Activated naive CD8-positive, alpha-beta T cell treated with anti-CD3 and anti-CD28 coated beads, Interleukin-2, amount 50 U/mL, for 16 hours (primary cell): ENCODE data around the gene DOCK6.
"Not testable (repeated sequence)": the region's sequence is repeated elsewhere in the genome, so short reads cannot be mapped to it uniquely, and the experiment has no call there.

Experiments used
- DNase-seq: peaks from one replicate; pipeline ENCODE4 v3.0.0-alpha.2; 2020; ENCODE audit warnings: low read depth, low spot score

DOCK6 gene

DNA sequence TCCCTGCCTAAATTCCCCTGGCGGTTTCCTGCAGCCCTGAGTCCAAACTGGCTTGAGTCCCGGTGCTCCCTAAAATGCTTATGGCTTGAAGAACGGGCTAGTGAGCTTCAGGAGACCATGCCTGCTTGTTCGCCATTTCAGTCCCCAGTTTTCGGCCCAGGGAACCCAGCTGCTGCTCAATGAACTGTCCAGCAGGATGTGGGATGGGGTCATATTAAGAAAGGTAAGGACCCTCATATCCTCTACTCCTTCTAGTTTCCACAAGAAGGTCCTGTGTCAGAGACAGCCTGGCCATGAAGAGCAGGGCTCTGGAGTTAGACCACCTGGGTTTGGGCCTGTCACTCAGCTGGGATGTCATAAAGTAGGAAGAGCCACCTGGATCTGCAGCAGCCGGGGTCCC is 89.7 kb downstream of the DOCK6 start:
- DNase-seq = no peak

DNA sequence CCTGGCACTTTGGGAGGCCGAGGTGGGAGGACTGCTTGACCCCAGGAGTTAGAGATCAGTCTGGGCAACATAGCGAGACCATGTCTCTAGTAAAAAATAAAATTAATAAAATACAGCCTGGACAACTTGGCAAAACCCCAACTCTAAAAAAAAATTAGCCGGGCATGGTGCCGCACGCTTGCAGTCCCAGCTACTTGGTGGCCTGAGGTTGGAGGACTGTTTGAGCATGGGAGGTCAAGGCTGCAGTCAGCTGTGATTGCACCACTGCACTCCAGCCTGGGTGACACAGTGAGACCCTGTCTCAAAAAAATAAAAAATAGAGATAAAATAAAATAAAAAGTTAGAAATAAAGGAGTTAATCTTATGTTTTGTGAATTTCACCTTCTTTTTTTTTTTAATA is 91.2 kb downstream of the DOCK6 start:
- DNase-seq = no peak

DNA sequence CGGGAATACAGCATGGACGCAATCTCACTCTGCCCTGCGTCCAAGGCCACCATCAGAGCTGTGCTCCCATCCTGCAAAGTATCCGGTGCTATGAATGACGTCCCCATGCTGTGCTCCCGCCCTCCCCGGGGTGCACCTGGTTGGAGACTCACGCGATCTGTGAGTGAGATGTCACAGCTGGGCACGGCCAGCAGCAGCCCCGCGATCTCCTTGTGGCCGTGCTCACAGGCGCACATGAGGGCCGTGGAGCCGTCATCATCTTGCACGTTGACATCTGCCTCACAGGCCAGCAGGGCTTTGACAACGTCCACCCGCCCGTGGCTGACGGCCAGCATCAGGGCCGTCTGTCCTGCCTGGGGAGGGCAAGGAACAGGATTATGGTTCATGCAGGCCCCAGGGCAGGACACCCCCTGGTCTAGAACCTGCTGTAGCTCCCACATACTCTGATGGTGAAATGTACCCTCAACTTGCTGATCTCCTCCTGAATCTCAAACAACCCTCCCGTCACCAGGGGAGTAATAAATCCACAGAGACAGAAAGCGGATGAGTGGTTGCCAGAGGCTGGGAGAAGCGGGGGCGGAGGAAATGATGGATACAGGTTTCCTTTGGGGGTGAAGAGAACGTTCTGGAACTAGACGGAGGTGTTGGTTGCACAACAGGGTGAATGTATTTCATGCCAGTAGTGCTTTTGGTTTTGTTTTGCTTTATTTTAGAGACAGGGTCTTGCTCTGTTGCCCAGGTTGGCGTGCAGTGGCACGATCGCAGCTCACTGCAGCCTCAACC is 92.2 kb downstream of the DOCK6 start:
- no peak for DNase-seq

DNA sequence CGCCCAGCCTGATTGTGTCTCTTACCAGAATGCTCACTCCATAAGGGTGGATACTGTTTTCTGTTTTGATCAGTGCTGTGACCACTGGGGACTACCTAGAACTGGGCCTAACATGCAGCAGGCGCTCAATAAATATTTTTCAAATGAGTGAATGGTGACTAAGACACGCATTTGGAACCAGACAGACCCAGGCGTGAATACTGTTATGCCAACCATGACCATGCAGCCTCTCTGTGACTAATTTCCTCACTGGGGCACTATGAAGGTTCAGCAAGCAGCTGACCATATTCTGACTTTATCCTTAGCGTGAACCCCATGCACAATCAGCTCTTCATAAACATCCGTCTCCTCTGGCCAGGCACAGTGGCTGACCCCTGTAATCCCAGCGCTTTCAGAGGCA is 93.8 kb downstream of the DOCK6 start:
- DNase-seq = no peak

DNA sequence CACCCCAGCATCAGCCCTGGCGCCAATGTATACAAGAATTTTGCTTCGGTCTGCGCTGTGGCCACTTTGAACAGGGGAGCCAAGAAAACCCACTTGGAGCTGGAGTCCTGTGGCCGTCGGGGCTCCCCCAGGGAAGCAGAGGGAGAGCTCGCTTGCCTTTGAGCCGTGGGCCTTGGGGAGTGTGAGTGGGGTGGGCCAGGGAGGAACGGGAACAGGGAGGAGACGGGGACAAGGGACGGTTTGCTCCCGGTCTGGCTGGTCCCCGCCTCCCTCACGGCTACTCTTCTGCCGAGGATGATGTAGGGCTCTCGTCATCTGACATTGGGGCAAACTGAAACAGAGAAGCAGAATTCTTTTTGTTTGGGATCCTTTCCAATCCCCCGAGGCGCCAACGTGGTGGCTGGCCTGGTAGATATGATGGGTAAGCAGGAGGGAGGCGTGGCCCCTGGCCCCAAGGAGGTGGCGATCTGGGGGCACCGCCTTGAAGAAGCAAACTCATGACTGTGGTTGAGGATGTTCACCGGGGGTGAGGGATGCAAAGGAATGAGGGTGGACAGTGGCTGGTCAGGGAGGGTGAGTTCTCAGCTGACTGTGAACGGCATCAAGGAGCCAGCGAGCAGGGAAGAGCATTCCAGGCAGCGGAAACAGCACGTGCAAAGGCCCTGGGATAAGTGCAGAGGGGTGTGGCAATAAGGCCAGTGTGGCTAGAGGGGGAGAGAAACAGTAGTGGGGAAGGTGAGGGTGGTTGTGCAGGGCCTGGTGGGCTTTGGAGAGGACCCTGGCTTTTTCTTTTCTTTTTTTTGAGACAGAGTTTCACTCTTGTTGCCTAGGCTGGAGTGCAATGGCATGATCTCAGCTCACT is 95.8 kb downstream of the DOCK6 start:
- no peak for DNase-seq

DNA sequence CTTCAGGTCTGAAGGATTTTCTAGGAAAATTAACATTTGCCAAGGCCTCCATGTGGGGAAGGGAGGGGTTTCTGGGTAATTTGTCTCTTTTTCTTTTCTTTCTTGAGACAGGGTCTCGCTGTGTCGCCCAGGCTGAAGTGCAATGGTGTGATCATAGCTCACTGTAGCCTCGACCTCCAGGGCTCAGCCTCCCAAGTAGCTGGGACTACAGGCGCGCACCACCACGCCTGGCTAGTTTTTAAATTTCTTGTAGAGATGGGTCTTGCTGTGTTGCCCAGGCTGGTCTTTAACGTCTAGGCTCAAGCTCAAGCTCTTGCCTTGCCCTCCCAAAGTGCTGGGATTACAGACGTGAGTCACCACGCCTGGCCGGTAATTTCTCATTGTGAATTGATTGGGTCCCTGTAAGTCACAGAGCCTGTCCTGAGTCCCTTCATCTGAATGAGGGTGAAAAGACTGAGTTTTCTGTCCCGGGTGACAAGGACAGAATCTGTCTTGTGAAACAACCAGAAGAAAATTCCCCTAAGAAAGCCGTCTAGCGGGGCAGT is 96.8 kb downstream of the DOCK6 start:
- no peak for DNase-seq

DNA sequence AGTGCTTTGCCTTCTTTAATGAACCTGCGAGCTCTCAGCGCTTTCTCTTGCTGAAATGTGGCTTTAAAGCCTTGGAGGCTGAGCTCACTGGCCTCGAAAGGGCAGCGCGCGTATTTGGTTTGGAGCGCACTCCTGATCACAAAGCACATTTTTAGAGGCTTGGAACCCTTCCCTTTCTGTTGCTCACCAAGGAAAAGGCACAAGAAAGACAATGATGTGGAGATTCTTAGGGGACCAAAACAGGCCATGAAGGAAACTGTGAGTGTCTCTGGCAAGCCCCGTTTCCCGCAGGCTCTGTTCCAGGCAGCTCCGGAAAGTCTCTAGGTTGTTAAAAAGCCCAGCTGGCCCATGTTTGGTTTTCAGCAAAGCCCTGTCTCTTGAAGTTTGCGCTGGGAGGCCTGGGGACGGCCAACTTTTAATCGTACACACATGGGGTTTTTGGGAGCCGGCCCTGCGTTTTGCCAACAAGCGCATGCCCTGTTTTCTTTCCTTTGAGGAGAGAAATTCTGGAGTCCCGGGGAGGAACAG is 97.4 kb downstream of the DOCK6 start:
- no peak for DNase-seq

DNA sequence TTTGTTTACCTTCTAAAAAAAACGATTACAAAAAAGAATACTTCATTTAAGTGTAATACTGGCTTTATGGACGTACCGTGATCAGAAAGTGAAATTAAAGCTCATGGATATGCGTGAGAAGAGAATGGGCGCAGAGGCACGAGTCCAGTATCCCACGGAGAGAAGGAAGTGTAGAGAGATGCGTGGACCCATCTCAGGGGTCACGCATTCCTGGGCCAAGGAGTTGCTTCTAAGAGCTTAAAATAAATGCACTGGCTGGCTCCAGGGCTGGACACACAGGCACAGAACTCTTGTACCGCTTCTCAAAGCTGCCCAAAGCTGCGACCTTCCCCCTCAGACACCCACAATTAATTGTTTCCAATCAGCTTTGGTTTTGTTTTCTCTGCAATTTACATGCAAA is 98.0 kb downstream of the DOCK6 start:
- no peak for DNase-seq

DNA sequence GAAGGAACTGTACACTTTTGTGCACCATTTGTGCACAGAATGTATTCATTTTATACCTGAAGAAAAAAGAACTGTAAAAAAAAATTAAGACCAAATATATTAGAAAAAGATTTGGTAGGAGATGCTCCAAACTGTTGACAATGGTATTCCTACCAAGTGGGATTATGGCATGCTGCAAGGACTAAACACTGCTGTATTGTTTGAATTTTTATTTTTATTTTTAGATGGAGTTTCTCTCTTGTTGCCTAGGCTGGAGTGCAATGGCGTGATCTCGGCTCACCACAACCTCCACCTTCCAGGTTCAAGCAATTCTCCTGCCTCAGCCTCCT is 101.9 kb downstream of the DOCK6 start:
- DNase-seq = not testable (repeated sequence)

DNA sequence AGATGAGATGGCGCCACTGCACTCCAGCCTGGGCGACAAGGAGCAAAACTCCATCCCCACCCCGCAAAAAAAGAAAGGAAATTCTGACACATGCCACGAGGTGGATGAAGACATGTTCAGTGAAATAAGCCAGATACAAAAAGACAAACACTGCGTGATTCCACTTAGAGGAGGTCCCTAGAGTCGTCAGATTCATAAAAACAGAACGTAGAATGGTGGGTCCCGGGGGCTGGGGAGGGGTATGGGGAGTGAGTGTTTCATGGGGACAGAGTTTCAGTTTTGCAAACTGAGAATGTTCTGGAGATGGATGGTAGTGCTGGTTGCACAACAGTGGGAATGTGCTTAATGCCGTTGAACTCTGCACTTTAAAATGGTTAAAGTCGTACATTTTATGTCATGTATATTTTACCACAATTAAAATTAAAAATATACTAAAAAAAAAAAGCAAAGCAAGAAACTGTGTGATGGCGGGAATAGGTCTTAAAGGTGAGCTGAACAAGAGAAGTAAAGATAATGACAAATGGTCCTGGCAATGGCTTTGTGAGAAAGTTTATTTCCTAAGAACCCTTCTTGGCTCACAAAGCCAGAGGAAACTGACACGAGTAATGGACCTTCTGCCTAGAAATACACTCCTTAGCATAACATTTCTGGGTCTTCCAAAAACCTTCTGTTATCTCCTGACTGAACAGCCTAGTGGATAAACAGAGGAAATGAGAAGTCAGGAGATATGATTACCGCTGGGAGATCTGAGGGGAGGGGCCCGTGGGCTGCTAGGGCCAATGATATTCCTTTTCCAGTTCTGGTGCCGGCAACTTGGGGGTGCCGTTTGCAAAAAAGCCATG is 102.5 kb downstream of the DOCK6 start:
- no peak for DNase-seq

DNA sequence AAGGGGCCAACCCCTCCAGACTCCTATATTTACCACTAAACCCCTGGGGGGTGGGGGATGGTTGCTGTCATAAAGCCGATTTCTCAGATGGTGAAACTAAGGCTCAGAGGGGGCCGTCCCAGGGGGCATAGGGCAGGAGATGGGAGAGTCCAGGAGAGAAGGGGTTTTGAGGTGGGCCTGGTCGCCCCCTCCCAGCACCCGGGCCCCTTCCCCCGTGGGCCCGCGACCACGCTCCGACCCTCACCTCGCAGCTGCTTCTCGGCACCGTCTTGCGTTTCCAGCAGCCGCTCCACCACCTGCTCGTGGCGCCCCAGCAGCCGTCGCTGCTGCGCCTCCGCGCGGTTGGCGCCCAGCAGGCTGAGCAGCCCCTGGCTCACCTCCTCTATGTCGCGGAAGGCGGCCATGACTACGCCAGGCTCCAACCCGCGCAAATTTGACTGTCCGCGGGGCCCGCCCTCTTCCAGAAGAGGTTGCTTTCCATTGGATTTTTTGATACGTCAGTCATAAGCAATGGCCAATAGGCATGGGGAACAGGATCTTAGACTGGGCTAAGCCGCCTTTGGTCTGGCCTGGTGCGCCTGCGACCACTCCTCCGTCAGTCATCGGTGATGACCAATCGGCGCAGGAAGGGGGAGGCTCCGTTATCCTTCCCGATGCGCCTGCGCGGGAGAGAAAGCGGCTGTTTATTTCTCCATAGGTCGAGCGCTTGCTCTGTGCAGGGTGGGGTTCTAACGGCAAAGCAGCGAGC is 106.8 kb downstream of the DOCK6 start, which contains the start of gene SPC24:
SPC24 (minus strand) TSS at position 410 of the 748 bp plus-strand sequence; CDS start at position 404, 6 bp downstream.
- DNase-seq = peak; percentile 79

DNA sequence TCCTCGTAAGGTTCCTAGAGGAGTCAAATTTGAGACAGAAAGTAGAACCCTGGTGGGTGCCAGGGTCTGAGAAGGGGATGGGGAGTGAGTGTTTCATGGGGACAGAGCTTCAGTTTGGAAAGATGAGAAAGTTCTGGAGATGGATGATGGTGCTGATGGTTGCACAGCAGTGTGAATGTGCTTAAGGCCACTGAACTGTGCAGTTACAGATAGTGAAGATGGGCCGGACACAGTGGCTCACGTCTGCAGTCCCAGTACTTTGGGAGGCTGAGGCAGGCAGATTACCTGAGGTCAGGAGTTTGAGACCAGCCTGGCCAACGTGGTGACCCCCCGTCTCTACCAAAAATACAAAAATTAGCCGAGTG is 107.7 kb downstream of the DOCK6 start:
- DNase-seq = no peak

DNA sequence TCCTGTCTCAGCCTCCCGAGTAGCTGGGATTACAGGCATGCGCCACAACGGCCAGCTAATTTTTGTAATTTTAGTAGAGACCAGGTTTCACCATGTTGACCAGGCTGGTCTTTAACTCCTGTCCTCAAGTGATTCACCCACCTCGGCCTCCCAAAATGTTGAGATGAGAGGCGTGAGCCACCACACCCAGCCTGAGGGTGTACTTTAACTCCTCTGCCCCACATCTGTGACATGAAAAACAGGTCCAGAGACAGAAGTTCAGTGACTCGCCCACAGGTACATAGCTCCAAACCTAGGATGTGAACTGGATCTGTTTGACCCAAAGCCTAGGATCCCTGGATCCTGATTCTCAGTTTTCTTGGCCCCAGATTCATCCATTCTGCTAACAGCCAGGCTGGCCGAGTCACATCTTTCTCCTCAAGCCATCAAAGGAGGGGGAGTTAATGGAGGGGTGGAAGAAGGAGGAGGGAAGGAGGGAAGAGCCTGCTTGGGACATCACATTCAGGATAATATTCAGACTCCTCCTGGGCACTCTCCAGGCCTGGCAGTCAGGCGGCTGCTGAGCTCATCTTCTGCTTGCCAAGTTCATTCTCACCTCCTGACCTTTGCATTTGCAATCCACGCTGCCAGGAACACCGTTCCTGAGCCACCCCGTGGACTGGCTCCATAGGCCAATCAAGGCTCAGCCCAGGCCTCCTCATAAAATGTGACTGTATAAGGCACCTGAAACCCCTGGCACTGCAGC is 109.8 kb downstream of the DOCK6 start:
- DNase-seq = no peak

DNA sequence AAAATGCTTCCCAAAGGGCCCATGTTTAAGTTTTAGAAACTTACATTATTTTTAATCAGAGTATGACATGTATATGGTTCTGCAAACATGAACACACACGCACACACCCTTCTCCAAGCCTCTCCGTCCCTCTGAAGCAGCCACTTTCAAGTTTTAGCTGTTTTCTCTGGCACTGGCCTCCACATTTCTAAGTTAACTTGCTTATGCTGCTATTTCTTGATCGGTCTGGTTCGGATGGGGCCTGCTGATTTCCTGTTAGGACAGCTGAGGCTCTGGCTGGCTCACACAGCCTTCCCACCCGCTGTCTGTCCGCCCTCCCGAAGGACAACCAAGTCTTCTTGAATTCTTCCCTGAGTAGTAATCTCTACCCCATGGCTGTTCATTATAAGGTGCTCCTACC is 111.1 kb downstream of the DOCK6 start:
- DNase-seq = no peak
